ENCODE data around the gene HEPN1. TPM values are rescaled to one million over a fixed set of nuclear protein-coding genes. Genes with fewer than 3 reads are reported as not detected.

Gene HEPN1
- total and polyA plus RNA-seq, 2 of the 4 experiments (the other 2 are of a cell fraction) = not detected

- Histone ChIP-seq H3K27me3 (ENCODE audit: control insufficient read depth, insufficient read depth, low read length) (no peaks in the 10 kb centered on the region), H3K18ac (ENCODE audit: low read depth, low read length) (no peak overlapping the region), H3K4ac (ENCODE audit: low read depth, low read length) (no peak overlapping the region), H2BK5ac (ENCODE audit: low read depth, low read length, poor library complexity, severe bottlenecking) (no peak overlapping the region), H3K4me1 (ENCODE audit: control insufficient read depth, insufficient read depth, low read length) (peaks cover 16% of the 10 kb centered on the region), H3K9me3 (ENCODE audit: control insufficient read depth, insufficient read depth, low read length) (no peaks in the 10 kb centered on the region), H3K36me3 (ENCODE audit: control insufficient read depth, insufficient read depth, low read length) (no peaks in the 10 kb centered on the region), H4K5ac (ENCODE audit: low read depth, low read length) (no peak overlapping the region), H2BK15ac (ENCODE audit: low read depth, low read length) (no peak overlapping the region), H3K9ac (ENCODE audit: low read depth, low read length) (no peak overlapping the region), H3K4me3 (ENCODE audit: insufficient read depth, low read depth, low read length) (no peak overlapping the region), H4K8ac (ENCODE audit: low read depth in 2 of 2, low read length in 2 of 2) (no peak overlapping the region), H3K4me2 (ENCODE audit: low read depth, low read length) (no peak overlapping the region), H2AK5ac (ENCODE audit: low read depth, low read length) (no peak overlapping the region), H4K91ac (ENCODE audit: insufficient read depth, low read depth, low read length) (peak overlapping the region; percentile 34; the same call in 1 of the 2 replicates), H2BK20ac (ENCODE audit: low read depth, low read length) (no peak overlapping the region), H4K20me1 (ENCODE audit: insufficient read depth, low read length) (no peaks in the 10 kb centered on the region), H2AK9ac (replicated peaks; ENCODE audit: low read depth, low read length, poor library complexity) (no peak overlapping the region), H3K9me1 (ENCODE audit: insufficient read depth, low read length) (peaks cover 4% of the 10 kb centered on the region; the same call in 1 of the 2 replicates), H3K79me1 (ENCODE audit: low read depth in 1 of 2, low read length in 2 of 2) (no peaks in the 10 kb centered on the region), H3K27ac (ENCODE audit: insufficient read depth, low read length) (no peak overlapping the region), H2BK120ac (ENCODE audit: low read depth, low read length) (no peak overlapping the region), H3K14ac (replicated peaks; ENCODE audit: low read depth, low read length) (no peak overlapping the region), H2AFZ (replicated peaks; ENCODE audit: low read length, poor library complexity) (no peak overlapping the region), H3K56ac (ENCODE audit: extremely low read depth, insufficient read depth, low read length) (no peak overlapping the region), H3K23ac (ENCODE audit: low read depth, low read length) (no peak overlapping the region)
- intact Hi-C loops (cut with micrococcal nuclease) (no loop called here), dilution Hi-C loops (cut with HindIII; ENCODE audit: low sequenced_read_pairs, unreplicated experiment) (no loop called here), in situ Hi-C loops (cut with MboI; ENCODE audit: low sequenced_read_pairs) (no loop called here)
- WGBS, 2 experiments (ENCODE audit: extremely low coverage in 2 of 2, insufficient read length in 1 of 2) = 80% methylated on average over 3 of the region's 6 CpGs; no CpG with 5 or more reads in 1 of the 2 experiments
- ChIA-PET CTCF (no interaction called here), POLR2A (ENCODE audit: unreplicated experiment) (no interaction called here)
- no peak for DNase-seq
- ATAC-seq (ENCODE audit: low read depth) = no peak
- BruUV-seq (replicated peaks) = no TSS peak
- no peak for TF ChIP-seq ELK1 (IDR thresholded peaks at IDR 0.05; ENCODE audit: borderline replicate concordance, low read depth, low read length)
- no peak for TF ChIP-seq MAFK (IDR thresholded peaks at IDR 0.05; ENCODE audit: low read depth, low read length)
- no peak for TF ChIP-seq NFE2L2 (IDR thresholded peaks at IDR 0.05; ENCODE audit: low read depth, low read length)
- TF ChIP-seq POLR2A (IDR thresholded peaks at IDR 0.05; ENCODE audit: low read depth, low read length) = no peak
- TF ChIP-seq SMC3 (IDR thresholded peaks at IDR 0.05; ENCODE audit: low read depth, low read length) = no peak
Measured at GRCh38 chr11:124938970-124939369, 19.9 kb downstream of the HEPN1 start.

Measured in IMR-90 (cell line).